Esophagus squamous epithelium (tissue), 5 donors: ENCODE data around the gene CABLES1. TPM values are rescaled to one million over a fixed set of nuclear protein-coding genes. Genes with fewer than 3 reads are reported as not detected.

ENCODE experiments used
- DNase-seq: peaks from one replicate; lab custom pipeline; 2025; lab: John Stamatoyannopoulos, UW
- H3K27ac ChIP-seq, 4 donors: fragments of 200-600 bp; sonication (generic); one replicate each; pipeline ENCODE4 v1.5.1; 2016 to 2019; ENCODE audit warnings: mild to moderate bottlenecking in 1 of 4
- H3K27me3 ChIP-seq, 4 donors: fragments of 200-600 bp; sonication (generic); 1 replicate in 3 of 4; 2 replicates in 1 of 4; pipeline versions ENCODE4 v1.5.1 to v1.6.0; 2017 to 2021; ENCODE audit warnings: antibody characterized with exemption in 1 of 4
- H3K36me3 ChIP-seq, 3 donors: fragments of 200-600 bp; sonication (generic); one replicate each; pipeline ENCODE4 v1.5.1; 2016 to 2019
- H3K4me1 ChIP-seq, 3 donors: fragments of 200-600 bp; sonication (generic); one replicate each; pipeline ENCODE4 v1.5.1; 2017 to 2019
- H3K4me3 ChIP-seq, 4 donors: fragments of 200-600 bp; sonication (generic); 1 replicate in 3 of 4; 2 replicates in 1 of 4; pipeline ENCODE4 v1.5.1; 2016 to 2019; ENCODE audit warnings: mild to moderate bottlenecking in 2 of 4, moderate library complexity in 1 of 4
- H3K9me3 ChIP-seq, 3 donors: fragments of 200-600 bp; sonication (generic); one replicate each; pipeline ENCODE4 v1.5.1; 2016 to 2019
- POLR2A ChIP-seq, 4 donors: fragments of 450-650 bp; IDR thresholded peaks; one replicate each; pipeline ENCODE4 v1.6.1; 2017; ENCODE audit warnings: antibody characterized with exemption in 4 of 4, mild to moderate bottlenecking in 4 of 4, moderate library complexity in 3 of 4
- WGBS, 2 donors: methylation state at CpG; one replicate each; pipeline ENCODE4 v1.1.5; 2018; 5-methylcytosine and 5-hydroxymethylcytosine counted together
- intact Hi-C: fragments of 100-400 bp; cut with DNase I; formaldehyde crosslinking; loops from one replicate; pipeline ENCODE4 v1.15.0; 2022
- total RNA-seq, 4 donors: library from RNA; depleted of rRNA; stranded (reverse); fragments of >200 nt; gene quantifications; one replicate each; pipeline ENCODE4 v1.1.0, GENCODE V29; 2016
- TF ChIP-seq, protein P1 (sequence below), 6 experiments: fragments of 450-650 bp in 4 of 6; fragments of 200-600 bp in 2 of 6; sonication (generic) in 2 of 6; IDR thresholded peaks; one replicate each; pipeline ENCODE4 v1.5.1; 2016 to 2019; ENCODE audit warnings: antibody characterized with exemption in 6 of 6, mild to moderate bottlenecking in 4 of 6, moderate library complexity in 4 of 6
- donor health status: DM: yes; HTN: yes; CAD: no.

CABLES1 gene
- total RNA-seq, 4 donors from 2014 or later: 4.4 to 9.9 (median 8.5) TPM

- no peak for DNase-seq
- no peak overlapping the region for H3K27ac ChIP-seq
- intact Hi-C loops: no loop called here
- H3K36me3 ChIP-seq: peaks cover 0 to 16% (median 0%) of the 10 kb centered on the region in 3 donors
- WGBS, 2 donors: 81 to 89% methylated on average over 6 of the region's 6 CpGs
- H3K9me3 ChIP-seq: no peaks in the 10 kb centered on the region
- H3K27me3 ChIP-seq: no peaks in the 10 kb centered on the region
- no peak overlapping the region for H3K4me3 ChIP-seq
- TF ChIP-seq POLR2A (IDR thresholded peaks at IDR 0.05): no peak
- TF ChIP-seq, protein P1, sequence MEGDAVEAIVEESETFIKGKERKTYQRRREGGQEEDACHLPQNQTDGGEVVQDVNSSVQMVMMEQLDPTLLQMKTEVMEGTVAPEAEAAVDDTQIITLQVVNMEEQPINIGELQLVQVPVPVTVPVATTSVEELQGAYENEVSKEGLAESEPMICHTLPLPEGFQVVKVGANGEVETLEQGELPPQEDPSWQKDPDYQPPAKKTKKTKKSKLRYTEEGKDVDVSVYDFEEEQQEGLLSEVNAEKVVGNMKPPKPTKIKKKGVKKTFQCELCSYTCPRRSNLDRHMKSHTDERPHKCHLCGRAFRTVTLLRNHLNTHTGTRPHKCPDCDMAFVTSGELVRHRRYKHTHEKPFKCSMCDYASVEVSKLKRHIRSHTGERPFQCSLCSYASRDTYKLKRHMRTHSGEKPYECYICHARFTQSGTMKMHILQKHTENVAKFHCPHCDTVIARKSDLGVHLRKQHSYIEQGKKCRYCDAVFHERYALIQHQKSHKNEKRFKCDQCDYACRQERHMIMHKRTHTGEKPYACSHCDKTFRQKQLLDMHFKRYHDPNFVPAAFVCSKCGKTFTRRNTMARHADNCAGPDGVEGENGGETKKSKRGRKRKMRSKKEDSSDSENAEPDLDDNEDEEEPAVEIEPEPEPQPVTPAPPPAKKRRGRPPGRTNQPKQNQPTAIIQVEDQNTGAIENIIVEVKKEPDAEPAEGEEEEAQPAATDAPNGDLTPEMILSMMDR (IDR thresholded peaks at IDR 0.05): no peak
- H3K4me1 ChIP-seq: peaks cover 7 to 13% (median 7%) of the 10 kb centered on the region in 3 donors
Measured at GRCh38 chr18:23188068-23188760, 52.9 kb downstream of the CABLES1 start.

GRCh38 chr18:23189099-23189498 lies 53.8 kb downstream of the CABLES1 start:
- no peak for TF ChIP-seq POLR2A (IDR thresholded peaks at IDR 0.05)
- TF ChIP-seq, protein P1 (IDR thresholded peaks at IDR 0.05): no peak
- Histone ChIP-seq H3K36me3 (peaks cover 0 to 16% (median 0%) of the 10 kb centered on the region in 3 donors), H3K4me3 (no peak overlapping the region), H3K4me1 (peaks cover 7 to 22% (median 7%) of the 10 kb centered on the region in 3 donors), H3K27ac (no peak overlapping the region), H3K9me3 (no peaks in the 10 kb centered on the region), H3K27me3 (no peaks in the 10 kb centered on the region)
- DNase-seq: no peak
- intact Hi-C loops: no loop called here
- WGBS, 2 donors: 95 to 98% methylated on average over 5 to 6 of the region's 7 CpGs

GRCh38 chr18:23189768-23190661 lies 54.7 kb downstream of the CABLES1 start:
- intact Hi-C loops: no loop called here
- H3K4me1 ChIP-seq: peaks cover 7 to 29% (median 7%) of the 10 kb centered on the region in 3 donors
- no peak overlapping the region for H3K27ac ChIP-seq
- no peak for DNase-seq
- WGBS, 2 donors: 83 to 92% methylated on average over 12 to 18 of the region's 25 CpGs
- TF ChIP-seq, protein P1 (IDR thresholded peaks at IDR 0.05): no peak
- TF ChIP-seq POLR2A (IDR thresholded peaks at IDR 0.05): no peak
- H3K36me3 ChIP-seq: peaks cover 0 to 16% (median 0%) of the 10 kb centered on the region in 3 donors
- H3K27me3 ChIP-seq: no peaks in the 10 kb centered on the region
- no peak overlapping the region for H3K4me3 ChIP-seq
- H3K9me3 ChIP-seq: no peaks in the 10 kb centered on the region

- no peak overlapping the region for H3K27ac ChIP-seq
- H3K9me3 ChIP-seq: no peaks in the 10 kb centered on the region
- intact Hi-C loops: no loop called here
- no peak overlapping the region for H3K4me3 ChIP-seq
- 94 to 100% methylated on average over 1 of the region's 1 CpG for WGBS, 2 donors
- H3K36me3 ChIP-seq: peaks cover 0 to 17% (median 0%) of the 10 kb centered on the region in 3 donors
- H3K4me1 ChIP-seq: peaks cover 7 to 29% (median 7%) of the 10 kb centered on the region in 3 donors
- no peak for TF ChIP-seq POLR2A (IDR thresholded peaks at IDR 0.05)
- TF ChIP-seq, protein P1 (IDR thresholded peaks at IDR 0.05): no peak
- H3K27me3 ChIP-seq: no peaks in the 10 kb centered on the region
- DNase-seq: no peak
Measured at GRCh38 chr18:23191232-23191631, 55.9 kb downstream of the CABLES1 start.
